ENCODE measurements around the gene TEX52. TPM values are rescaled to one million over a fixed set of nuclear protein-coding genes. Genes with fewer than 3 reads are reported as not detected.

The TEX52 gene
- total RNA-seq, 2 experiments from 2014 or later: 0.19 TPM; not detected in 1

DNA sequence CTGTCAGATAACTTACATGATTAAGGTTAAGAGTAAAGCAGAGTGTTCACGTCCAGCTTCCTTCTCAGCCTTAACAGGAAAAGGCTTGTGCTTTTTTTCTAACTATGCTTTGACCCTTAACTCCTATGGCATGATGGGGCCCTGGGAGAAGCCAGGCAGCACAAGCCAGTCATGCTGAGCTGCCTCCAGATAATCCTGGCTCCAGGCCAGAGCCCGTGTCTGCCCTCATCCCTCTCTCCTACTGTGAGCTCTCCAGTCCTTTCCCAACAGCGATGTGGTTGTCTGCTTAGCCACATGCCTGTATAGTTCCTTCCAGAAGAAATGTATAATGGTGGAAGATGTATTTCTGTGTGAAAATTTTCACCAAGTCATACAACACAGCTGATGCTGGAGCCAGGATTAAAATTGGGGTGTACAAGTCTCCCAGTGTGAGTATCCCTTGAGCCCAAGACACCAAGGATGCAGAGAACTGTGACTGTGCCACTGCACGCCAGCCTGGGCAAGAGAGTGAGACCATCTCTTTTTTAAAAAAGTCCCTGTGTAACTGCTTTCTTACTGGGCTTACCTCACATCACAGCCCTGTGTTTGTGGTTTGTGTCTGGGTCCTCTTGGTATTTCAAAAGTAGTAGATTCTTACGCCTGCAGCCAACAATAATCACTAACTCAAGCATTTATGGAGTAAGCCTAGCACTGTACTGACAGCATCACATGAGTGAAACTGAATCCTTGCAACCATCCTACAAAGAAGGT lies 52.3 kb downstream of the TEX52 start:
- Mint-ChIP-seq H3K27me3 (no peaks in the 10 kb centered on the region), H3K4me1 (ENCODE audit: low read depth) (peaks cover 2% of the 10 kb centered on the region), H3K9me3 (no peaks in the 10 kb centered on the region), H3K4me3 (no peak overlapping the region), H3K36me3 (peaks cover 40% of the 10 kb centered on the region), H3K27ac (no peak overlapping the region)
- no peak for DNase-seq
- intact Hi-C loops (cut with micrococcal nuclease): no loop called here
- ChIA-PET POLR2A (interaction anchor here (1.3 kb wide), 1 partner anchor 9 kb away, joined by 4 read pairs; no protein-coding TSS in a partner anchor), CTCF (interaction anchor here (1.0 to 1.1 kb wide), 2 partner anchors 9 to 19 kb away, joined by 3 read pairs; no protein-coding TSS in a partner anchor)

DNA sequence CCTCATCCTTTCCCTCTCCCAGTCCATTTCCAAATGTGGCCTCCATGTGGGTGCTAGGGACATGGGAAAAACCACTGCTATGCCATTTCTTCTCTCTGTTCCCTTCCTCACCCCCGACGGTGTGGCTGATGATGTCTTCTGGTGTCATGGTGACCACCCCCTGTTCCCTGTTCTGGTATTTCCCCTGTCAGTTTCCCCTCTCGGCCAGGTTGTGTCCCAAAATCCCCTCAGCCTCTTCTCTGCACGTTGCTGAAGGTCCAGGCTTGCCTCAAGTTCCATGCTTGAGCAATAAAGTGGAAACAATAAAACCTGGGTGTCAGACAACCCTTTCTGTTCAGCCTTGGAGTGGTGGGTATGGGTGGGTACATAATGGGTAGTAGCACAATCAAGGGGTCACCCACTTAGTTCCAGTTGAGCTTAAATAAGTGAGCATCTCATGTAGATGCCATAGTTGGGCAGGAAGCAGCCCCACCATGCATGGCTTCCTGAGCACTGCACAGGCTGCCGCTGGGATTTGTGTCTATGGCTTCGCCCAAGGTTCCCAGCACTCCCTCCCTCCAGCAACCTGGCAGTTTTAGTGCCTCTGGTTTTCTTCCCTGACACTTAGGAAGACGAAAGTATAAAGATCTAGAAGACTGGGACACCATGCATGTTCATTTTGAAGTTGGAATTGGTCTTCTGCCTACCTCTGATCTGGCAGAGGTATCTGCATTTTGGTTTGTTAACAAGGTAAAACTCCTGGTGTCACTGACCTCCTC lies 53.0 kb downstream of the TEX52 start:
- no peak for DNase-seq
- ChIA-PET CTCF (interaction anchor here (1.0 to 1.1 kb wide), 2 partner anchors 10 to 19 kb away, joined by 3 read pairs; no protein-coding TSS in a partner anchor), POLR2A (interaction anchor here (1.3 kb wide), 1 partner anchor 8 kb away, joined by 4 read pairs; no protein-coding TSS in a partner anchor)
- no peaks in the 10 kb centered on the region for H3K27me3 Mint-ChIP-seq
- peaks cover 46% of the 10 kb centered on the region for H3K36me3 Mint-ChIP-seq
- H3K9me3 Mint-ChIP-seq: no peaks in the 10 kb centered on the region
- H3K4me1 Mint-ChIP-seq (ENCODE audit: low read depth): peaks cover 2% of the 10 kb centered on the region
- H3K4me3 Mint-ChIP-seq: no peak overlapping the region
- intact Hi-C loops (cut with micrococcal nuclease): no loop called here
- no peak overlapping the region for H3K27ac Mint-ChIP-seq

DNA sequence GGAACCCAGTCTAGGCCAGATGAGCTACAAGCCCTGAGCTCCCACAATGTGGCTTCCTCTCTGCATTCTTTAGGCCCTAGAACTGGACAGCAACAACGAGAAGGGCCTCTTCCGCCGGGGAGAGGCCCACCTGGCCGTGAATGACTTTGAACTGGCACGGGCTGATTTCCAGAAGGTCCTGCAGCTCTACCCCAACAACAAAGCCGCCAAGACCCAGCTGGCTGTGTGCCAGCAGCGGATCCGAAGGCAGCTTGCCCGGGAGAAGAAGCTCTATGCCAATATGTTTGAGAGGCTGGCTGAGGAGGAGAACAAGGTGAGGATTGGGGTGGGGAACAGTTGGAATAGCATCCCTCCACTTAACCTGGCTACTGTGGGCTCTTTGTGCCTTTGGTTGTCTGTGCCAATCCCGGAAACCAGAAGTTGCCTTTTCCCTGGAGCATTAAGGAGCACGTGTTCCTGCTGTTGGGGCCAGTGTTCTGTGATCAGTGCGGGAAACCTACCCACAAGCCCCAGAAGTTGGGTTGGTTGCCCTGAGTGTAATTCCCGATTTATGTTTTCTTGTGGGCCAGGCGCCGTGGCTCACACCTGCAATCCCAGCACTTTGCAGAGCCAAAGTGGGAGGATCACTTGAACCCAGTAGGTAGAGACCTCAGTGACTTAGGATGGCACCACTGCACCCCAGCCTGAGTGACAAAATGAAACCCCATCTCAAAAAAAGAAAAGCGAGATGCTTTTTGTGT lies 55.6 kb downstream of the TEX52 start:
- POLR2A ChIA-PET: no interaction called here
- no peak overlapping the region for H3K27ac Mint-ChIP-seq
- peaks cover 20% of the 10 kb centered on the region for H3K4me1 Mint-ChIP-seq (ENCODE audit: low read depth)
- no peaks in the 10 kb centered on the region for H3K27me3 Mint-ChIP-seq
- peaks cover 69% of the 10 kb centered on the region for H3K36me3 Mint-ChIP-seq
- DNase-seq: no peak
- intact Hi-C loops (cut with micrococcal nuclease): no loop called here
- CTCF ChIA-PET: interaction anchor here (1.2 kb wide), 1 partner anchor 17 kb away, joined by 3 read pairs; no protein-coding TSS in a partner anchor
- no peak overlapping the region for H3K4me3 Mint-ChIP-seq
- no peaks in the 10 kb centered on the region for H3K9me3 Mint-ChIP-seq

DNA sequence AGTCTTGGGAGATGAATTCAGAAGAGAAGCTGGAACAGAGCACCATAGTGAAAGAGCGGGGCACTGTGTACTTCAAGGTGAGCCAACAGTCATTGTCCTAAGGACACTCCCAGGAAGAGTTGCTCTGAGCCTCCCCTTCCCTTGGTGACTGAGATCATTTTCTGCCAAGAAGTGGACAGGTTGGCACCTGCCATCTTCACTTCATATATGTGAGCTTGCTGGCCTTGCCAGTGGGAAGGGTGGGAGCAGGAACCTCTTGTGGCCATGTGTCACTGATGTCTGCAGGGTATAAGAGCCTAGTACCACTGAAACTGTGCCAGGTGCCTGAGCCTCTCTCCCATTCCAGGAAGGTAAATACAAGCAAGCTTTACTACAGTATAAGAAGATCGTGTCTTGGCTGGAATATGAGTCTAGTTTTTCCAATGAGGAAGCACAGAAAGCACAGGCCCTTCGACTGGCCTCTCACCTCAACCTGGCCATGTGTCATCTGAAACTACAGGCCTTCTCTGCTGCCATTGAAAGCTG lies 56.7 kb downstream of the TEX52 start:
- Mint-ChIP-seq H3K27ac (no peak overlapping the region), H3K27me3 (no peaks in the 10 kb centered on the region), H3K9me3 (no peaks in the 10 kb centered on the region), H3K4me1 (ENCODE audit: low read depth) (peaks cover 18% of the 10 kb centered on the region), H3K36me3 (peaks cover 71% of the 10 kb centered on the region), H3K4me3 (no peak overlapping the region)
- CTCF ChIA-PET: interaction anchor here (0.6 to 1.0 kb wide), 2 partner anchors 16 to 128 kb away, joined by 3 read pairs; no protein-coding TSS in a partner anchor
- POLR2A ChIA-PET: no interaction called here
- intact Hi-C loops (cut with micrococcal nuclease): no loop called here
- DNase-seq: no peak

Other genes starting within 250 kb of the TEX52 start
- 100 to 1,000 TPM; 144 to 153 TPM for gene FKBP4, start 62.1 kb downstream of the TEX52 start, total RNA-seq
- 10 to 100 TPM; 18.9 to 21.6 TPM for gene ITFG2, start 44.4 kb downstream of the TEX52 start, total RNA-seq
- gene NRIP2, start 22.0 kb downstream of the TEX52 start, total RNA-seq: not detected
- gene FOXM1, start 20.1 kb upstream of the TEX52 start, total RNA-seq: 10 to 100 TPM; 79.3 to 80.0 TPM
- 10 to 100 TPM; 68.0 to 80.2 TPM for gene RHNO1, start 20.2 kb upstream of the TEX52 start, total RNA-seq
- 1 to 10 TPM; 5.5 to 6.5 TPM for gene TULP3, start 33.9 kb upstream of the TEX52 start, total RNA-seq
- gene TEAD4, start 102.4 kb upstream of the TEX52 start, total RNA-seq: 1 to 10 TPM; 3.2 to 3.8 TPM
- gene TSPAN9, start 220.3 kb upstream of the TEX52 start, total RNA-seq: 1 to 10 TPM in 1 of 2 experiments, under 1 TPM in 1; 0.87 to 1.2 TPM

All from activated CD4-positive, alpha-beta memory T cell treated with anti-CD3 and anti-CD28 coated beads for 36 hours (primary cell).